Bronchial epithelial cell (primary cell): ENCODE results near the gene GALNT11. TPM values are rescaled to one million over a fixed set of nuclear protein-coding genes. Genes with fewer than 3 reads are reported as not detected.
"Not testable (repeated sequence)": the region's sequence is repeated elsewhere in the genome, so short reads cannot be mapped to it uniquely, and the experiment has no call there.

Experiments
- DNase-seq: peaks from one replicate; pipeline ENCODE4 v3.0.0-alpha.2; 2010; ENCODE audit warnings: low read depth
- FAIRE-seq: peaks from 2 replicates; lab custom pipeline; 2011; peaks lifted over from hg19 to GRCh38; lab: Jason Lieb, UNC
- H3K27me3 ChIP-seq: 2 replicates; pipeline ENCODE4 v1.5.1; 2011; ENCODE audit warnings: low read length; ENCODE audit not compliant: control insufficient read depth, insufficient read depth
- H3K36me3 ChIP-seq: 2 replicates; pipeline ENCODE4 v1.5.1; 2011; ENCODE audit warnings: low read length; ENCODE audit not compliant: control insufficient read depth, insufficient read depth
- H3K4me3 ChIP-seq: 2 replicates; pipeline ENCODE4 v1.5.1; 2011; ENCODE audit warnings: mild to moderate bottlenecking, low read depth, low read length, control low read depth
- CTCF ChIP-seq: IDR thresholded peaks from 2 replicates; pipeline ENCODE4 v1.5.1; 2011; ENCODE audit warnings: mild to moderate bottlenecking, moderate library complexity, low read length, control low read depth, inconsistent platforms; ENCODE audit not compliant: insufficient read depth, severe bottlenecking
- total RNA-seq: library from RNA; depleted of rRNA; stranded (reverse); fragments of >200 nt; gene quantifications from 2 replicates; pipeline ENCODE4 v1.2.1, GENCODE V29; 2014

GALNT11 gene
- total RNA-seq, 1 donor from 2014 or later = 31.9 TPM

GRCh38 chr7:152072421-152072820, 46.9 kb downstream of the GALNT11 start:
- Histone ChIP-seq H3K27me3 (no peaks in the 10 kb centered on the region), H3K36me3 (no peaks in the 10 kb centered on the region), H3K4me3 (no peak overlapping the region)
- no peak for TF ChIP-seq CTCF
- DNase-seq (peak; percentile 48), FAIRE-seq (no peak)

DNA sequence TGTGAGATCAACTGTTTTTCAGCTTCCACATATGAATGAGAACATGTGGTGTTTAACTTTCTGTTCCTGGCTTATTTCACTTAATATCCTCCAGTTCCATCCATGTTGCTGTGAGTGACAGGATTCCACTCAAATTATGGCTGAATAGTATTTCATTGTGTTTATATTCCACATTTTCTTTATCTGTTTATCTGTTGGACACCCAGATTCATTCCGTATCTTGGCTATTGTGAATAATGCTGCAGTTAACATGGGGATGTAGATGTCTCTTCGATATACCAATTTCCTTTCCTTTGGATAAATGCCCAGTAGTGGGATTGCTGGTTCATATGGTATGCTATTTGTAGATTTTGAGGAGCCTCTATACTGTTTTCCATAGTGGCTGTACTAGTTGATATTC, 47.9 kb downstream of the GALNT11 start:
- TF ChIP-seq CTCF = no peak
- DNase-seq (no peak), FAIRE-seq (no peak)
- Histone ChIP-seq H3K36me3 (no peaks in the 10 kb centered on the region), H3K4me3 (no peak overlapping the region), H3K27me3 (no peaks in the 10 kb centered on the region)

GRCh38 chr7:152074673-152075072, 49.2 kb downstream of the GALNT11 start:
- H3K27me3 ChIP-seq = no peaks in the 10 kb centered on the region
- no peaks in the 10 kb centered on the region for H3K36me3 ChIP-seq
- no peak for DNase-seq
- H3K4me3 ChIP-seq = no peak overlapping the region
- no peak for FAIRE-seq
- TF ChIP-seq CTCF = no peak

DNA sequence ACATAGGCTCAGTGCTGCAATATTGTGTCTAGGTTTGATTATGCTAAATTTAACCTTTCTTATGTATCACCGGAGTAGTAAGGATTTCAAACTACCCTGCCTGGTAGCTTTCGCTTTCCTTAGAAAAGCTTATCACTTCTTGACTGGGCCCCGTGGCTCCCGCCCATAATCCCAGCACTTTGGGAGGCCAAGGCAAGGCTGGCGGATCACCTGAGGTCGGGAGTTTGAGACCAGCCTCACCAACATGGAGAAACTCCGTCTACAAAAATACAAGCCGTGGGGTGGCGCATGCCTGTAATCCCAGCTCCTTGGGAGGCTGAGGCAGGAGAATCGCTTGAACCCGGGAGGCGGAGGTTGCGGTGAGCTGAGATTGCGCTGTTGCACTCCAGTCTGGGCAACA, 49.9 kb downstream of the GALNT11 start:
- not testable (repeated sequence) for H3K27me3 ChIP-seq, FAIRE-seq, H3K36me3 ChIP-seq, DNase-seq, H3K4me3 ChIP-seq

- peak; percentile 57 for TF ChIP-seq CTCF
- no peaks in the 10 kb centered on the region for H3K27me3 ChIP-seq
- no peak overlapping the region for H3K4me3 ChIP-seq
- FAIRE-seq (no peak), DNase-seq (peak; percentile 33)
- H3K36me3 ChIP-seq = no peaks in the 10 kb centered on the region
Observed at GRCh38 chr7:152076324-152076821, 50.9 kb downstream of the GALNT11 start.

DNA sequence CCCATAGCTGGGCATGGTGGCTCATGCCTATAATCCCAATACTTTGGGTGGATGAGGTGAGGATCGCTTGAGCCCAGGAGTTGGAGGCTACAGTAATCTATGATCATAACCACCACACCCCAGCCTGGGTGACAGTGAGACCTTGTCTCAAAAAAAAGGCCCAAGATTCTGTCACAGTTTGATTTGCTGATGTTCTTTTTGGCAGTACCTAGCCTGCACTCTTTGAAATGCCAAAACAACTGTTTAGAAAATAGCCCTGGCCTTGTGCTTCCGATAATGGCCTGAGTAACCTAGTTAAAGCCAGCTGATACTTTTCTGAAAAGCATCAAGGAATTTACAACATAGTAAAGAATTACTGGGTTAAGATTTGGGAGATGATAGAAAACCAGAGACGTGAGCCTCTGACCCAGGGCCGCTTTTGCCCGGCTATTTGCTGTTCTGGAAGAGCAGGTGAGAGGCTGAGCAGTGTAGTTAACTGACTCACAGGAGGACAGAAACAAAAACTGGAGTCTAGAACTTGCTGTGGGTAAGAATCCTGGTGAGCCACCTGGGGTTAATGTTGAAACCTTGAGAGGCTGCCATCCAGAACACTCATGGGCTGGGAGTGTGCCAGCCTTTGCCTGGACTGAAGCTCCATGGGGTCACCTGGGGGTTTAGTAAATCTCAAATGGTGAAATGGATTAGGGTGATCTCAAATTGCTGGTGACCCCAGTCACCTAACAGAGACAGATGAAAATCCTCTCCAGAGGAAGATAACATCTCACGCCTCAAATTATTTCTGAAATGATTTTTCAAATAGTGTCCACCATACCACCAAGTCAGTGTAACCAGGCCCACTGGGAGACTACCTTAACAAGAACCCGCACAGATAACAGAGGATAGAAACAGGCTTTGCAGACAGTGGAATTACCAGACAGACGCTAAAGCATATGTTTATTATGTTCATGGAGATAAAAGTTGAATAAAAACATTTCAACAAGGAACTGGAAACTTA, 51.8 kb downstream of the GALNT11 start:
- FAIRE-seq (no peak), DNase-seq (peak; percentile 58)
- Histone ChIP-seq H3K27me3 (no peaks in the 10 kb centered on the region), H3K36me3 (no peaks in the 10 kb centered on the region), H3K4me3 (no peak overlapping the region)
- TF ChIP-seq CTCF = no peak
